HepG2 (cell line): ENCODE measurements around the gene SLC15A3. TPM values are rescaled to one million over a fixed set of nuclear protein-coding genes. Genes with fewer than 3 reads are reported as not detected.

ENCODE experiments used
- AHR ChIP-seq: IDR thresholded peaks from 2 replicates; pipeline ENCODE4 v1.6.1; 2018; ENCODE audit warnings: missing genetic modification reagents, missing compliant biosample characterization
- CCDC6 ChIP-seq: sonication (generic); formaldehyde crosslinking; IDR thresholded peaks from 2 replicates; pipeline ENCODE4 v1.8.1; 2022; ENCODE audit warnings: mild to moderate bottlenecking, missing genetic modification reagents, moderate library complexity
- GATAD1 ChIP-seq: IDR thresholded peaks from 2 replicates; pipeline ENCODE4 v1.6.1; 2016; ENCODE audit warnings: missing genetic modification reagents, missing compliant biosample characterization
- HINFP ChIP-seq: sonication (generic); formaldehyde crosslinking; IDR thresholded peaks from 2 replicates; pipeline ENCODE4 v1.4.0; 2020; ENCODE audit warnings: low read depth, mild to moderate bottlenecking, missing genetic modification reagents
- HNRNPLL ChIP-seq: fragments of 200-400 bp; formaldehyde crosslinking; IDR thresholded peaks from 2 replicates; pipeline ENCODE4 v1.6.1; 2017; ENCODE audit warnings: mild to moderate bottlenecking, low read depth, low read length; ENCODE audit not compliant: poor library complexity, severe bottlenecking
- KIAA2018 ChIP-seq: sonication (generic); formaldehyde crosslinking; IDR thresholded peaks from 2 replicates; pipeline ENCODE4 v1.5.0; 2020; ENCODE audit warnings: mild to moderate bottlenecking, missing genetic modification reagents, borderline replicate concordance
- MIER3 ChIP-seq: IDR thresholded peaks from 2 replicates; pipeline ENCODE4 v1.6.1; 2016; ENCODE audit warnings: missing compliant biosample characterization, borderline replicate concordance
- MIXL1 ChIP-seq: IDR thresholded peaks from 2 replicates; pipeline ENCODE4 v1.6.1; 2016
- MLX ChIP-seq: IDR thresholded peaks from 2 replicates; pipeline ENCODE4 v1.6.1; 2016
- MYC ChIP-seq: sonication (generic); formaldehyde crosslinking; IDR thresholded peaks from 2 replicates; pipeline ENCODE4 v1.9.0; 2021; ENCODE audit warnings: missing genetic modification reagents, borderline replicate concordance
- NFYC ChIP-seq: IDR thresholded peaks from 2 replicates; pipeline ENCODE4 v1.6.1; 2016; ENCODE audit warnings: missing genetic modification reagents, missing compliant biosample characterization
- POLR2AphosphoS2 ChIP-seq: IDR thresholded peaks from 2 replicates; pipeline ENCODE4 v1.6.1; 2011; ENCODE audit warnings: low read depth, low read length, improper control_type of control experiment
- RORA ChIP-seq: sonication (generic); formaldehyde crosslinking; IDR thresholded peaks from 2 replicates; pipeline ENCODE4 v1.5.0; 2020; ENCODE audit warnings: mild to moderate bottlenecking, missing genetic modification reagents, moderate library complexity
- SP140L ChIP-seq: sonication (generic); formaldehyde crosslinking; IDR thresholded peaks from 2 replicates; pipeline ENCODE4 v1.4.0; 2020; ENCODE audit warnings: missing genetic modification reagents, borderline replicate concordance
- SRSF1 ChIP-seq: fragments of 200-400 bp; formaldehyde crosslinking; optimal IDR thresholded peaks from 2 replicates; pipeline ENCODE3; 2017; ENCODE audit warnings: mild to moderate bottlenecking, low read depth, low read length, moderate library complexity
- ZKSCAN1 ChIP-seq: fragments of 150-350 bp; IDR thresholded peaks from 2 replicates; pipeline ENCODE4 v1.6.1; 2014; ENCODE audit warnings: low read length
- ZNF276 ChIP-seq: sonication (generic); formaldehyde crosslinking; IDR thresholded peaks from 2 replicates; pipeline ENCODE4 v1.4.0; 2020; ENCODE audit warnings: mild to moderate bottlenecking, low read depth, missing genetic modification reagents
- polyA plus RNA-seq, 8 experiments: library from polyadenylated mRNA; depleted of rRNA in 3 of 8; stranded (reverse) in 7 of 8; unstranded in 1 of 8; fragments of >200 nt; fragmentation: Illumina TruSeq in 4 of 8; extraction: Trizol in 4 of 8; gene quantifications; 2 replicates each; pipeline versions ENCODE4 v1.2.1 to v1.2.3, GENCODE V29; 2011 to 2016; ENCODE audit warnings: low read depth in 4 of 8, missing spikeins in 1 of 8, mixed read lengths in 1 of 8; ENCODE audit not compliant: insufficient read depth in 1 of 8
- total RNA-seq, 5 experiments: library from RNA; depleted of rRNA; stranded (reverse); fragments of >200 nt; fragmentation: Illumina TruSeq; extraction: Trizol; gene quantifications; 2 replicates each; pipeline ENCODE4 v1.2.3, GENCODE V29; 2016; ENCODE audit warnings: low read depth in 1 of 5

Gene SLC15A3
- total and polyA plus RNA-seq, 2 of the 13 experiments (the other 11 are each of a cell fraction or from before 2014, with no cell fraction given) = 0.45 to 0.77 TPM

- TF ChIP-seq HNRNPLL (peak; percentile 38), POLR2AphosphoS2 (no peak), MLX (CRISPR knock-in tag) (no peak), HINFP (CRISPR knock-in tag) (peak; percentile 20; the same call in 1 of the 2 replicates), CCDC6 (CRISPR knock-in tag) (peak; percentile 79; the same call in 1 of the 2 replicates), SRSF1 (no peak), MIER3 (no peak), NFYC (CRISPR knock-in tag) (no peak), MYC (CRISPR knock-in tag) (peak; percentile 57), SP140L (CRISPR knock-in tag) (no peak), RORA (CRISPR knock-in tag) (no peak), ZNF276 (no peak), KIAA2018 (no peak), MIXL1 (CRISPR knock-in tag) (no peak), AHR (CRISPR knock-in tag) (no peak), GATAD1 (peak; percentile 42; the same call in 1 of the 2 replicates), ZKSCAN1 (no peak)
Measured at GRCh38 chr11:60913793-60914632, 38.0 kb downstream of the SLC15A3 start, which contains the start of gene TMEM109 (continued).
